Activated CD4-positive, alpha-beta T cell treated with anti-CD3 and anti-CD28 coated beads, Interleukin-2, amount 50 U/mL, for 16 hours (primary cell): ENCODE results near the gene SHC2.

Source experiments
- DNase-seq: peaks from one replicate; pipeline ENCODE4 v3.0.0-alpha.2; 2020

Gene SHC2

GRCh38 chr19:369256-369655 is 91.6 kb downstream of the SHC2 start:
- DNase-seq: no peak

GRCh38 chr19:368630-369024 is 92.2 kb downstream of the SHC2 start:
- no peak for DNase-seq

GRCh38 chr19:367963-368629 is 92.7 kb downstream of the SHC2 start:
- DNase-seq: no peak

GRCh38 chr19:367561-367960 is 93.3 kb downstream of the SHC2 start:
- no peak for DNase-seq

GRCh38 chr19:366951-367350 is 93.9 kb downstream of the SHC2 start:
- no peak for DNase-seq
